Stimulated activated naive CD4-positive, alpha-beta T cell (primary cell): ENCODE measurements around the gene TIAM1.

ENCODE experiments used
- DNase-seq, 6 experiments: peaks; one replicate each; lab custom pipeline; 2025; lab: John Stamatoyannopoulos, UW

TIAM1 gene

DNA sequence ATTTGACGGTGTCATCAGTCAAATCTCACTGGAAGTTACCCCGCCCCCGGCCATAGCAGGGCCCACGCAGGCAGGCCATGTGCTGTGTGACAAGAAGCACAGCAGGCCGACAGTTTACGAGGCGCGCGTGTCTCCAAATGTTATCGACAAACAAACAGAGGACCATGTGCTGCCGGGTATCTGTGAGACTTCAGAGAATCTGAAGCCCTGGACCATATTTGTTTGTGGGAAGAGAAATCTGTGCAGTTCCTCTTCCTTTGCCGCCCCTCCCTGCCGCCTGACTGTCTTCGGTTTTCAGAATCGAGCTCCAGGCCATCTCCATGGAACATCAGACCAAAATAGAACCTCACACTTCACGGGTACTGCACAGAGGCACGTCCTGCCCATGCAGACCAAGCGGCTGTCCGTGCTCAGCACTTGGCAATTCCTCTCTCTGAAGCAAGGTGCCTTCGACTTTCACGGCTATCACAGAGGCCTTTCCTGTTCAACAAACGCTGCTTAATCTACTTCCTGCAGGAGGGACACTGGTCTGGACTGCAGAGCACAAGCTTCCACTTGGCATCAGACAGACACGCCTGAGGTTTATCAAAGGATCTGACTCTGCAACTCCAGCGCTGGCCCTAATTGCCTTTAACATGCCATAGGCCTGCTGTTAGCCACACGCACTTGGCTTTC is 170.0 kb downstream of the TIAM1 start:
- DNase-seq: peak in 5 of 6 experiments; percentile 18 to 44 (median 31)

DNA sequence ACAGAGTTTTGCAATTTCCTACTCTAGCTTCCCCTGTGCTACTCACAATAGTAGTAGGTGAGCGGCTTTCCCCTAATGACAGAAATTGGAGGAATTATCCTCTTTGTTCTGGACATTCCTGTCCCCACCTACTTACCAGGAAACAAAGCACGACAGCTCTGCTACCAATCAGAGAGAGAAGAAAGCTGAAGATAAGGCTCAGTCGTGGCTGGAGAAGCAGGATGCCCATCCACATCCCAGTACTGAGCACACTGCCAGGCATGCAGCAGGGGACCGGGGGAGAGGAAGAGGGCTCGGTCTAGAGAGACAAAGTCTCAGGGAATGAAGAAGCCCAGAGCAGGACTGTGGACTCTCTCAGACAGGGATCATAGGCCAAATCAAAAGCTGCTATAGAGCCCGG is 171.7 kb downstream of the TIAM1 start:
- no peak for DNase-seq

DNA sequence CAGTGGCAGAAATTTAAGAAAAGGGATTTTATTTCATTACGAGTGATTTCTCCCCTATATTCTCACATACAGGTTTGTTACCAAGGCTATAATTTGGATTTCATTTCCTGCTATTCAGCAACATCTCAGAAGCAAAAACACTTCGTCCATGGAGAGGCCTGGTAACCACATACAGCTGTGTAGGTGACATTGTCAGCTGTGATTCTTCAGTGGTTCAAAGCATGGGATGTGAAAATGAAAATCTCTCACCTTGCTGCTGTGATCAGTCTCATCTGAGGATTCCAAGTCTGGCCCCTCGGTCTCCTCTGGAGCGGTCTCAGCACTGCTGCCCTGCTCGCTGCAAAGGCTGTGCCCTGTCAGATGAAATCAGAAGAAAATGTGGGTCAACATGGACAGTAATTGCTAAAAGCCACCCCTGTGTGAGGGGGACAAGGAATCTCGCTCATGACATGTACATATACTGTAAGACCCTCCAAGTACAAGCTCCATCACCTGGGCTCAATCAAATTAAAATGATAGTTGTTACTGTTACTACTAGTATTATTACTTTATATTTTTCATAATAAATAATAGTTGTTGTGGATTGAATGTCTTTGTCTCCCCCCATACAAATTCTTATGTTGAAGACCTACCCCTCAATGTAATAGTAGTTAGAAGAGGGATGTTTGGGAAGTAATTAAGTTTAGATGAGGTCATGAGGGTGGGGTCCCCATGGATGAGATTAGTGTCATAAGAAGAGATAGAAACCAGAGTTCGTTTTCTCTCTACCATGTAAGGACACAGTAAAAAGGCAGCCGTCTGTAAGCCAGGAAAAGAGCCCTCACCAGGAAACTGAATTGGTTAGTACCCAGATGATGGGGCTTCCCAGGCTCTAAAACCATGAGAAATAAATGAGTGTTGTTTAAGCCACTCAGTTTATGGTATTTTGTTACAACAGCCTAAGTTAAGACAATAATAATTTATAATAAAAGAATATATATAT is 179.1 kb downstream of the TIAM1 start:
- DNase-seq: peak in 2 of 6 experiments; percentile 12 to 20

DNA sequence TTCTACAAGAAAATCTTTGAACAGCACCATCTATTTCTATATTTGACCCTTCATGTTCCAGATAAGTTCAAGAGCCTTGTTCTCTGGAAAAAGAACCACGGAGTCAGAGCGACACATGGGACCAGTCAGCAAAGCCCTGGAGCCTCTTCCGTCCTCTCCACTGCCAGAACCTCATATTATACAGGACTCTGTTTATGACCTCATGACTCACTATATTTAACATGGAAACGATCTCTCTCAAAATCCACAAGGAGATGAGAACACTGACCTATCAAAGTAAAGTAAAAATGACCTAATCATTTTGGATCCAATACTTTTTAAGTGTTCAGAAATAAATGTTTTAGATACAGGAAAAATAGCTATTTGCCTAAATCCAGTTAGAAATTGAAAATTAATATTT is 181.2 kb downstream of the TIAM1 start:
- no peak for DNase-seq

DNA sequence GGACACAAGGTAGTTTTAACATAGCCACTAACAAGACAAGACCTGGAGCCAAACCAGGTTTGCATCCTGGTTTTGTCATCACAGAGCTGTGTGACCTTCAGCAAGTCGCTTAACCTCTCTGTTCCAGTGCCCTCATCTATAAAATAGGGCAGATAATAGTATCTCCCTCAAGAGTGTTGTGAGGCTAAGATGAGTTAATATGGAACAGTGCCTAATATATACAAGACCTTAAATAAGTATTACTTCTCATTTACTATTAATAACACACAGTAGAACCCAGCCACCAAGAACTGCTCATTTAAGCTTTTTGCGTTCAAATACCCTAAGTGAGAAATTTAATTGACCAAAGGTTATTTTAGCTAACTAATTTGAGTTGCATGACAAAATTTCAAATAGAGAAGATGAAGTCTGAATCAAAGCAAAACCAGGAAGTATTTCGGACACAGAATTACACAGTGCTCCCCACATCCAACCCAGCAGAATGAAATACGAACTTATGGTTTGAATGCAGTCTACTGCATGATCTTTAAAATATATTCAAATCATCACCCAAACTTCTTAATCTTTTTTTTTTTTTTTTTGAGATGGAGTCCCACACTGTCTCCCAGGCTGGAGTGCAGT is 181.9 kb downstream of the TIAM1 start:
- DNase-seq: no peak

DNA sequence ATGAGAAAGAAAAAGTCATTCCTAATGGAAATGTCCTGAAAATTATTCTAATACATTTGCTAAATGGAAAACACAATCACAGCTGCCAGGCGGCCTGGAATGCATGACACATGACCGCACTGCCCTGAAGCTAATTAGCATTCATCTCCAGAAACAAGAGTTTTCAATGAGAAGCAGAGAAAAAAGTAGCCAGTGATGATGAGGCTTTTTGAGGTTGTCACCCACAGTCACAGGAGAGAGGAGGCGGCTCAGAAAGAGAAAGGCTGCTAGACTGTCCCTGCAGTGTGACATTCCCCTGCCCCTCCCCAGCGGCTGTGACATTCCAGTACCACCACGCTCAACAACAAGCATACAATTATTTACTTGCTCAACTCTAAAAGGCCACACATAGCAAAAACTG is 182.9 kb downstream of the TIAM1 start:
- DNase-seq: no peak

DNA sequence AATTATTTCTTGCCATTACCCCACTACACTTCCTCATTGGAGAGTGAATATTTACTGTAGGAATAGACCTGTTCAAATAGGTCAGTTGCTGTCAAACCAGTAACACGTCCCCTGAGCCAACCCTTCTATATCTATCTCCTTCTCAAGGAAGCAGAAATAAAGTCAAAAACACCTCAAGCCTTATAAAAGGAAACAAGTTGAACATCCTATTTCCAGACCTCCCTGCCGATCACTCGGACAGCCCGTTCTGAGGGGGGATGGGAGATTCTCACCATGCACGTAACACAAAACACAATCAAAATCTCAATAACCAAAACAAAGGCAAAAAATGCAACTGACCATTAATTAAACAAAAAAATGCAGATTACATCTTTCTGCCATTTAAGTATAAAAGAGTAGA is 184.3 kb downstream of the TIAM1 start:
- DNase-seq: no peak

DNA sequence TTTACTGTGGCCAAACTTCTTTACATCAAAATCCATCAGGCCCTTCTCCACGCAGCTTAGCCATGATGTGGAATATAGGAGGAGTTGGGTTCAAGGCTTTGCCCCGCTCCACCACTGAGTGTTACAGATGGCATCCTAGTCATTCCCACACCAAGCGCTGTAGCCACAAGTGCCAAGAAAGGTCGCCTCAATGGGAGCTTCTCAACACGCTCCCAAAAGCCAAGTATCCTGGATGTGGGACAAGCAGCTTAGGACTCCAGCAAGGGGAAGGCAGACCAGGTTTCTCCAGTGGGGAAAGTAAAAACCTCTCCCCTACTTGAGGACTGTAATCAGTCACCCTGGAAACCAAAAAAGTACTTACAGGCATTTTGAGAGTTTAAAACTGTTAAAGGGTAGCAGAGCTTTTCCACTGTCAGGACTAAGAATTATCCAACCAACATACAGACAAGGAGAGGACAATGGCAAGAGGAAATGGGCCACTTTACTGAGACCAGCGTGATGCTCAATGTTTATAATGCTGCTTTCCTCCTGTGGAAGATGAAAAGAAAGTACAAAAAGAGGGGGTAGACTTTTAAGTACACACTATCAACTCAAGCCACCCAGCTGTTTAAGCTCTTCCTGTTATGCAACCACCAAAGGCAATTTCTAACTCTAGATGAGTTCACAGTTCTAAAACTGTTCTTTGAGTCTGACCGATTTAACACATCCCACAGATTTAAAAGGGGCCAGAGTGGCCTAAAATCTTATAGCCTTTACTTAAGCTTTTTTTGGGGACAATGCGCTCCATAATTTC is 185.1 kb downstream of the TIAM1 start:
- DNase-seq: peak in 3 of 6 experiments; percentile 58 to 72 (median 68)

DNA sequence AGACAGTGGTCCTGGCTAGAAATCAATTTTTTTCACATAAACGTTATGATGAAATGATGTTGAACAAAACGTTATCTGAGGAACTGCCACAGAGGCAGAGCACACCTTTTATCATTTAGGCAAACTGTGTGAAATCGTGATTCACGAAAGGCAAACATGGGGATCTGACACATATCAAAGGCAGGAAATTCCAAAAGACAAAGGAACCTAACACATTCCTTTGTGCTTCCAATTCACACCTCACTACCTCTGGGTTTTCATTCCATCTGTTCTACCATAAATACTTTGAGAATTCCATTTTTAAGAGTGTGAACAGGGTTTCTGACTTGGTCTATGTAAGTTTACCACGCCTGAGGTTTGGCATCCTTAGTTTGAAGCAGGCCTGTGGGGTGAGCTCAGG is 186.3 kb downstream of the TIAM1 start:
- no peak for DNase-seq

DNA sequence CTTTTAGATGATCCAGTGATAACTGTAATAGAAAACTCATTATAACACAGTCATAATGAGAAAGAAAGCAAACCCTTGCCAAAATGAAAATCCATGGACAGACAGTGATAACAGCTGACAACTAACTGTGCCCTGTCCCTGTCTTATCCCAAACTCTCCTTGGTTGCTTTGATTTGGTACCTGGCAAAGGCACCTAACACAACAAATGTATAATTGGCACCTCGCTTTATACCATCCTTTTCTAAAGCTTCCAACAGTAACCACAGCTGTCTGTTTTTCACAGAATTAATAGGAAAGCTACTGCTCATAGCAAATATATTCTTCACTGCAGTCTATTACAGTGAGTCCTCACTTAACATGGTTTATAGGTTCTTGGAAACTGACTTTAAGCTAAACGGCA is 187.4 kb downstream of the TIAM1 start:
- DNase-seq: peak in 1 of 6 experiments; percentile 9

DNA sequence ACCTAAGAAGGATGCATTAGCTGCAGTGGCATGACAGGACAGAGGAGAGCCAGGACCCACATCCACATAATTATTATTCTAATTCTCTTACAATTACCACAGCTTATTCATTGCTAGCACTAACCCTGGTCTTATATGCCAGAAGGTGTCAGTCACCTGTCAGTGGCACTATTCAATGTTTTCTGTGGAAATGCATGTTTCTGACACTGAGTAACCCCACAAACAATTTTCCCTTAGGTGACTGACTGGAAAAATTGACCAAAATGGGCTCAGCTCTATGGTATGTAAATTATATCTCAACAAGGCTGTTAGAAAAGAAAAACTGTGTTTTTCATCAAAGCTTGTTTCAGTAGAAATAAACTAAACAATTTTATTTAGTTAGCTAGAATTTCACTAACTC is 187.9 kb downstream of the TIAM1 start:
- no peak for DNase-seq

DNA sequence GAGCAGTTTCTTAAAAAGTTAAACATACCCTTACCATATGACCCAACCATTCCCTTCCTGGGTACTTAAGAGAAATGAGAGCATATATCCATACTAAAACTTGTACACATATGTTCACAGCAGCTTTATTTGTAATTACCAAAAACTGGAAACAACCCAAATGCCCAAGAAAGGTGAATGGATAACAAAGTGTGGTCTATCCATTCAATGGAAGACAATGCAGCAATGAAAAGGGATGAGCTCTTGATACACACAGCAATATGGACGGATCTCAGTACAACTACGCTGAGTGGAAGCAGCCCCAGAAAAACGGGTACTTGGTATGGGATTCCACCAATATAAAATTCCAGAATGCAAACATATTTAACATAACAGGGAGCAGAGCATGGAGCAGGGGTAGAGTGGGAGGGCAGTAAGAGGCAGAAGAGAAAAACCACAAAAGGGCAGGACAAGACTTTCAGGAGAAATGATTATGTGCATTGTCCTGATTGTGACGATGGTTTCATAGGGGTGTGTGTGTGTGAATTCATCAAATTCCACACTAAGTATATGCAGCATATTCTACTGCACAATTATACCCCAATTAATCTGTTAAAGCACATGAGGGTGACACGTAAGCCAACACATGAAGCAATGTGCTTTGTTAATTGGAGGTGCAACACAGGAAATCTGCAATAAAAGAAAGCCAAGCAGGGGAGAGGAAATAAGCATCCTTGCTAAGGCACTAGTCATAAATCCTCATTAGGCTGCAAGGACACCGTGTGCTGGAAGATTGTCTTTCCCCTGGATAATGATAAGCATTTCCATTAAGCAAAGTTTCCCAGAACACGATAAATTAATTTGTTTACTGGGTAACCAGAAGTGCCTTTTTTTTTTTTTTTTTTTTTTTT is 192.7 kb downstream of the TIAM1 start:
- DNase-seq: no peak

DNA sequence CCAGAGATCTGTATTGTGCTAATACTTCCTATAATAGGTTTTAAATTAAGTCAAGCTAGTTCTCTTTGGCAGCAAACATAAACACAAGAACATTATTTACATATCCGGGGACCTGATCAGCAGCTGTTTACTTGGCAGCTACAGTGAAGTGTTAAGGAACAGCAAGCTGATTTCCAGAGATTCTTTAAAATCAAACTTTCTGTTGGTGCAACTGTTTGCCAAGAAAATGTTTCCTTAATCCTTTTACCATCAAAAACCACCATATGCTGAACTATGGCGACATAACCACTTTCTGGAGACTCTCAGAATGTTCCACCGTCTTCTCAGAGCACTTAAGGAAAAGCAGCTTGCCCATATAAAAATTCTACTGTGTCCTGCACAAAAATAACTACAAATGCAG is 198.8 kb downstream of the TIAM1 start:
- DNase-seq: no peak

DNA sequence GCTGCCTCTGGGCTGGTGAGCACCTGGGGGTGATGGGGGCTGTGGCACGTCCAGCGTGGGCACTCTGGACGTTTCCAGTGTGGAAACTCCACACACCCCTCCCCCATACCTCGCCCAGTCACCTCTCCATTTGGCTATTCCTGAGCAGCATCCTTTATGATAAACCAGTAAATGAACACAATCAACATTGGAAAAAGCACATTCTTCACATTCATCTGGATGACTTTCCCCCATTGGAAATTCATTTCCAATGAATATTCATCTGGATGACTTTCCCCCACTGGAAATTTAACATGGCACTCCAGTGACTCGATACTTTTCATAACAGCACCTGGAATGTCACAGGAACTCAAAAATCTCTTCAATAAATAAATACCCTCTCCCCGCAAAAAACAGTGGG is 201.0 kb downstream of the TIAM1 start:
- no peak for DNase-seq

DNA sequence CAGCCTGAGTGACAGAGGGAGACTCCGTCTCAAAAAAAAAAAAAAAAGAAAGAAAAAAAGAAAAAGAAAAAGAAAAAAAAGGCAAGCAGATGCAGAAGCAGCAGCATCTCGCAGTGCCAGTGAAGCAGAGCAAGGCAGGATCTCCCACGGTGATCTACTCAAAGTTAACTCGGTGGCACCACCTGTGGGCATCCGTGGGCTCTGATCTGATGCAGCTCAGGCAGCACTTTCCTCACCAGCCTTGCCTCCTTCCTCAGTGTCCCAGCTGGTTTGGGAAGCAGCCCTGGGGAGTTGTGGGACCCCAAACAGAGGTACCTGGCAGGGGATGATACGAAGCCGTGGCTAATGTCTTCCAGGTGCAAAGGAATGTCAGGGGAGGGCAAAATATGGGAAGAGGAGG is 201.5 kb downstream of the TIAM1 start:
- peak; percentile 17 to 59 (median 18) for DNase-seq

DNA sequence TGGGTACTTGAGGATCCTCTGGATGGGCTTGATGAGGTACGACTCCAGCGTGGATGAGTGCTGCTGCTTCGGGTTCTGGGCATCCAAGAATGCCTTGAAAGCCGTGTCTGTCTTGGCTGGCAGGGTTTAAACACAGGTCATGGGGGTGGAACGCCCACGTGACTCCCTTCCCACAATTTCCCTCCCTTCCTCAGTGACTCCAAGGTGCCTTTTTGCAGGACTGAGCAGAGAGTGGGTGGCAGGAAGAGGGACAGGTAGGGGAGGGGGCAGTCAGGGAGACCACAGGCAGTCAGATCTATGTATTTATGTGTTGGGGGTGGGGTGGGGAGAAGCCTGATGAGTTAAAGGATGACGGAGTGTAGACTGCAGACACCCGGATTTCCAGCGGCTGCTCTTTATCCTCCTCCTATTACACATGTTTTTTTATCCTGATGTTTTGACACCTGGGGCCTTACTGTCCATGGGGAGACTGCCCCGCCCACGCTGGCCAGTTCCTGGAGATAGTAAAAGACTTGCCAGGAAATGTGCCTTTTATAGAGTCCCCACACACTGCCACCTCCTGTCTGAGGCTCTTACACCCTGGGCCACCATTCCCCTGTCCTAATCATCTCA is 202.6 kb downstream of the TIAM1 start:
- no peak for DNase-seq

DNA sequence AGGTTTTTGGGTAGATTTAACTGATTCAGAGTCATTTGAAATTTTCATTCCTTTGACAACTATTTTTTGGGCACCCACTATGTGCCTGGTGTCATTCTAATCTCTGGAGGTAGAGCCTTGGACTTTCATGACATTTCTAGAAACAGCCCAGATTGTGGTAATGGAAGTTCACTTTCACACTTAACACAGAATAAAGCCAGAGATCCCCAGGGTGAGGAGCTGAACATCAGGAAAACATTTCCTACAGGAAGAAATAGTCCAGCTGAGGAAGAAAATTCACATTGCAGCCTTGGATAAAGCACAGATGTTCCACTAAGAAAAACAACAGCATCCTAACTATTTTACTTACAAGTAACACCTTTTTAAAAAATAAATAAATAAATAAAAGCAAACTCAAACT is 203.4 kb downstream of the TIAM1 start:
- DNase-seq: no peak

DNA sequence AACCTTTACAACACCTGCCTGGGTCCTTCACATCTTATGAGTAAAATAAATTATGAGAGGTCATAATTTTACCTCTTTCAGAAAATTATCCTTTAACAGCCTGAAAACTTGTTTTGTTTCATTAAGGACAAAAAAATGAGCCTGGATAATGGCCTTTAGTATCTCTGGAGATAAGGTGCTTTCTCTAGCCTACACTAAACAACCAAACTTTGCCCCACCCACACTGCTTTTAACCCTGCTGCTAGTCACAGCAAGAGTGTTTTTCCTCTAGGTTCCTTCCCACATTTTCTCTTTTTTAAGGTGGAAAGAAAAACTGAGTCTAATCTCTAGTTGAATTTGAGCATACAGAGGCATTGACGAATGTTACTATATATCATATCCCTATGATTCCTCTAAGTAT is 204.0 kb downstream of the TIAM1 start:
- no peak for DNase-seq

DNA sequence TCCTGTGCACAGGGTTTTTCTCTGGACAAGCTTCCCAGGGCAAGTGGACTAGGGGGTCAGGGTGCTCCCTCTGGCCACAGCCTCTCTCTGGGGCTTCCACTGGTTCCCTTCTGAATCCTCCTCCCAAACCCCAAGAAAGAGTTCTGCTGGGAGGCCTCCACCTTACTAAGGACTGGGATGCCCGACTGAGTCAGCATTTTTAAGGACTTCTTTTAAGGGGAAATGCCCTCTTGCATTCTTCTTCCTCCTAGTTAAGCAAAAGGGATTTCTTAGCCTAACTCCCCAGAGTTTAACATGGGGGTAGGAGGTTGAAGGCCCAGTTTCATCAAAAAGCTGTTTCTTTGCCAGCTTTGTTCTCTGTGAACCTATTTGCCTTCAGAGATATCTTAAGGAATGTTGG is 206.1 kb downstream of the TIAM1 start:
- no peak for DNase-seq

DNA sequence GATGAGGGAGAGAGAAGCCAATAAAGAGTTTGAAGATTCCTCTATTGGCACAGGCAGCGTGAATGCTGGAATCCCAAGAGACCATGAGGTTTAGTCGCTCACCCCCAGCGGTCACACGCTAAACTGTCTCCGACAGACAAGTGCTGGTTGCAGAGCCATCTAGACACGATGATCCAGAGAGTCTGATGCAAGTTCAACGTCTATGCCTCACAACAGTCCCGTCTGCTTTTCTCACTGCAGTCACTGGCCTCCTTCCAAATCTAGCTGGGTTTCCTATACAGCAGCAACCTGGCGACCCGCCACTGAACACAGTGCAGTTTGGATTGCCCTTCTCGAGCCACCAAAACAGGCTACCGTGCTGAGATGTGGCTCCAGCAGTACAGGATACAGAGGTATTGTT is 207.2 kb downstream of the TIAM1 start:
- no peak for DNase-seq
